Small intestine (tissue), 7 donors: Measurements from ENCODE around the gene IL17RD. TPM values are rescaled to one million over a fixed set of nuclear protein-coding genes. Genes with fewer than 3 reads are reported as not detected.
"Not testable (repeated sequence)": the region's sequence is repeated elsewhere in the genome, so short reads cannot be mapped to it uniquely, and the experiment has no call there.

Experiments
- DNase-seq, 2 donors: peaks; one replicate each; pipeline versions ENCODE4 v3.0.0 to v3.0.0-alpha.2; 2013
- FAIRE-seq: peaks from 2 replicates; lab custom pipeline; 2012; peaks lifted over from hg19 to GRCh38; lab: Jason Lieb, UNC
- H3K27ac ChIP-seq, 3 donors: one replicate each; pipeline ENCODE4 v1.5.1; 2013; ENCODE audit warnings: low read length in 2 of 3, mild to moderate bottlenecking in 2 of 3, control low read depth in 1 of 3, inconsistent platforms in 1 of 3, low read depth in 1 of 3, moderate library complexity in 1 of 3
- H3K27me3 ChIP-seq, 3 donors: one replicate each; pipeline ENCODE4 v1.6.1; 2013; ENCODE audit warnings: low read length in 3 of 3, inconsistent platforms in 1 of 3; ENCODE audit not compliant: control insufficient read depth in 3 of 3, insufficient read depth in 3 of 3
- H3K36me3 ChIP-seq, 3 donors: one replicate each; pipeline ENCODE4 v1.6.1; 2013; ENCODE audit warnings: low read length in 3 of 3, inconsistent platforms in 1 of 3, low read depth in 1 of 3, mild to moderate bottlenecking in 1 of 3, moderate library complexity in 1 of 3; ENCODE audit not compliant: control insufficient read depth in 3 of 3, insufficient read depth in 2 of 3
- H3K4me1 ChIP-seq, 3 donors: one replicate each; pipeline ENCODE4 v1.6.1; 2013; ENCODE audit warnings: low read length in 2 of 3, inconsistent platforms in 1 of 3, low read depth in 1 of 3, mild to moderate bottlenecking in 1 of 3, moderate library complexity in 1 of 3; ENCODE audit not compliant: control insufficient read depth in 3 of 3, insufficient read depth in 2 of 3
- H3K4me3 ChIP-seq, 3 donors: one replicate each; pipeline ENCODE4 v1.5.1; 2013; ENCODE audit warnings: low read length in 3 of 3, control low read depth in 1 of 3, inconsistent platforms in 1 of 3, low read depth in 1 of 3, mild to moderate bottlenecking in 1 of 3, moderate library complexity in 1 of 3
- H3K9me3 ChIP-seq, 2 donors: one replicate each; pipeline ENCODE4 v1.6.1; 2013; ENCODE audit warnings: low read depth in 1 of 2, low read length in 1 of 2; ENCODE audit not compliant: control insufficient read depth in 2 of 2, insufficient read depth in 1 of 2
- WGBS, 3 donors: extraction: QIAGEN DNeasy Blood & Tissue Kit; methylation state at CpG; one replicate each; pipeline ENCODE4 v1.1.7; 2013; 5-methylcytosine and 5-hydroxymethylcytosine counted together
- polyA plus RNA-seq, 4 donors: library from polyadenylated mRNA; stranded (reverse) in 3 of 4; unstranded in 1 of 4; fragments of 200-250 nt in 3 of 4; fragments of 120-200 nt in 1 of 4; gene quantifications; one replicate each; pipeline versions ENCODE4 v1.2.1 to v1.2.3, GENCODE V29; 2013
- donor health status: healthy with polysubstance abuse.
- donor health status: control.
- donor health status: control.
- donor health status: Bipolar disorder and iron deficiency.
- donor health status: healthy.

Gene IL17RD
- polyA plus RNA-seq, 4 donors: 0.87 to 1.5 TPM; not detected in 2

DNA sequence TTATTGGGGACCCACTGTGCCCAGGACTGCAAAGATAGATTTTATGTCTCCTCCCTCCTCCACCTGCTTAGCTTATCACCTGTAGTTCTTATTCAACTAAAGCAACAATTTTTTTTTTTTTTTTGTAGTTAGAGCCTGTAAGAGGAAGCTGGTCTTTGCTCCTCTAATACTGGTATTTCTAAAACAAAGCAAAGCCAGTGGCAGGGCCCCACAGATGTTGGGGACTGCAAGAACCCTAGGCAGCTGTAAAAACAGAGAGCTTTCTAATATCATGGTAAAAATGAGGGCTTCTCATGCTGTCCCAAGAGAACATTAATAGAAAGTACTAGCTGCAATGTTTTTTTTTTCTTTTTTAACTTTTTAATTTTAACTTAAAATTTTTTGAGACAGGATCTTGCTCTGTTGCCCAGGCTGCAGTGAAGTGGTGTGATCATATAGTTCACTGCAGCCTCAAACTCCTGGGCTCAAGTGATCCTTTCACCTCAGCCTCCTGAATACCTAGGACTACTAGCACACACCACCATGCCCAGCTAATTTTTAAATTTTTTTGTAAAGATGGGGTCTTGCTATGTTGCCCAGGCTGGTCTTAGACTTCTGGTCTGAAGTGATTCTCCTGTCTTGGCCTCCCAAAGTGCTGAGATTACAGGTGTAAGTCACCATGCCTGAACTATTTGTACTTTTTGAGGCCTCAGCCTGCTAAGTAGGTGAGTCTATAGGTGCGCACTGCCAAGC, 77.6 kb downstream of the IL17RD start:
- no peaks in the 10 kb centered on the region for H3K36me3 ChIP-seq
- FAIRE-seq (no peak), DNase-seq (no peak)
- H3K9me3 ChIP-seq: no peaks in the 10 kb centered on the region
- no peak overlapping the region for H3K4me3 ChIP-seq
- WGBS, 3 donors: 100% methylated on average over 1 of the region's 1 CpG
- H3K4me1 ChIP-seq: no peaks in the 10 kb centered on the region
- H3K27me3 ChIP-seq: no peaks in the 10 kb centered on the region
- no peak overlapping the region for H3K27ac ChIP-seq

DNA sequence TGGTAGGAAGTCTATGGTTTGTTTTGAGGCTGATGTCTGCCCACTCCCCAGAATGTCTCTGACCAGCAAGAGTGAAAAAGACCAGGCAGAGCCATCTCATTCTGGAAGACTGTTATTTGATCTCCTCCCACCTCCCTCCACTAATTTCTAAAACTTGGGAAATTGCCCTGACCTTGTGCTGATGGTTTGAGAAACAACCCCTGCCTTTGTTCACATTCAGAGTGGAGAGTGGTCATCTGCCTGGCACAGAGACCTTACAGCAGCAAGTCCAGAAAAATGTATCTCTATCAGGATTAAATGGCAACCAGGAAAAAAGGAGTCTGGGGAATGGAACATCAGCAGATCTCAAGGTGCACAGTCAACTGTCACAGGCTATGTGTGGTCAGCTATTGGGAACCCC, 79.0 kb downstream of the IL17RD start:
- Histone ChIP-seq H3K27me3 (peaks cover 0 to 2% (median 0%) of the 10 kb centered on the region in 3 donors), H3K4me3 (no peak overlapping the region), H3K4me1 (no peaks in the 10 kb centered on the region), H3K27ac (no peak overlapping the region), H3K9me3 (no peaks in the 10 kb centered on the region), H3K36me3 (no peaks in the 10 kb centered on the region)
- DNase-seq (no peak), FAIRE-seq (no peak)

DNA sequence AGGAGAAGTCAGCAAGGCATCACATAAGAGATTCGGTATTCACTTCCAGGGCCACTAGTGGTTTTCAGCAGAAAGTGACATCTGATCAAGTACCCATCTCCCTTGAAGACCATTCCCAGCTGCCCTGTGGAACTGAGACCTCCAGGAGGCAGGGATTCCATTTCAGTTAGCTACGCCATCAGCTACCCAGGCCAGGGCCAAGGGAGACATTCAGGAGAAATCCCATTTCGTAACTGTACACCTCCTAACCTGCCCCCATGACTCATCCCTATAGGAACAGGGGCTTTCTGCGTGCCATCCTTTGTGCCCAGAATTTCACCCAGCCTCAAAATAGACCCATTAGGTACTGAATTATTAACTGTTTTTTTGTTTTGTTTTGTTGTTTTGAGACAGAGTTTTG, 79.9 kb downstream of the IL17RD start:
- no peaks in the 10 kb centered on the region for H3K36me3 ChIP-seq
- FAIRE-seq (no peak), DNase-seq (no peak)

DNA sequence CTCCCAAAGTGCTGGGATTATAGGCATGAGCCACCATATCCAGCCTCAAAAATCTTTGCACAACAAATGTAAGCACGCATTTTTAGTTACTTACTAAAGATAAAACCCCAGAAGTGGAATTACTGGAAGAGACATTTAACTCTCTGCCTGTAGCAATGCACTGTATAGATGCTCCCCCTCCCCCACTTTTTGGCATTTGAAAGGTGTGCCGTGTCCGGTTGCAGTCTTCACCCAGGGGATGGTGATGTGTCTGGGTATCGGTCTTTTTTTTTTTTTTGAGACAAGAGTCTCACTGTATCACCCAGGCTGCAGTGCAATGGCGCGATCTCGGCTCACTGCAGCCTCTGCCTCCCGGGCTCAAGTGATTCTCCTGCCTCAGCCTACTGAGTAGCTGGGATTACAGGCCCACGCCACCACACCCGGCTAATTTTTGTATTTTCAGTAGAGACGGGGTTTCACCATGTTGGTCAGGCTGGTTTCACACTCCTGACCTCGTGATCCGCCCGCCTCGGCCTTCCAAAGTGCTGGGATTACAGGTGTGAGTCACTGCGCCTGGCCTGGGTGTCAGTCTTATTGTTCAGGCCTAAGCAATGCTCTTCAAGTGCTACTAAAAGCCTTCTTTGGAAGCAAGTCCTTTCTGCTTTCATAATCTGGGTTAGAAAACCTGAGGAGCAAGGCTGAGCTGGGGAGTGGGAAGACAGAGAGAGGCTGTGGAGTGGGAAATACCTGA, 81.7 kb downstream of the IL17RD start:
- DNase-seq, H3K9me3 ChIP-seq, H3K4me1 ChIP-seq, FAIRE-seq, H3K27ac ChIP-seq, H3K4me3 ChIP-seq, H3K36me3 ChIP-seq: not testable (repeated sequence)
- peaks cover 0 to 21% (median 0%) of the 10 kb centered on the region in 3 donors for H3K27me3 ChIP-seq
- 85 to 91% (median 90%) methylated on average over 16 of the region's 16 CpGs for WGBS, 3 donors

More for the DNA sequence above, 79.9 kb downstream of the IL17RD start:
- WGBS, 3 donors: 86 to 95% (median 92%) methylated on average over 4 of the region's 4 CpGs
- no peak overlapping the region for H3K4me3 ChIP-seq
- H3K27me3 ChIP-seq: peaks cover 0 to 8% (median 0%) of the 10 kb centered on the region in 3 donors
- no peaks in the 10 kb centered on the region for H3K4me1 ChIP-seq
- no peaks in the 10 kb centered on the region for H3K9me3 ChIP-seq
- no peak overlapping the region for H3K27ac ChIP-seq

DNA sequence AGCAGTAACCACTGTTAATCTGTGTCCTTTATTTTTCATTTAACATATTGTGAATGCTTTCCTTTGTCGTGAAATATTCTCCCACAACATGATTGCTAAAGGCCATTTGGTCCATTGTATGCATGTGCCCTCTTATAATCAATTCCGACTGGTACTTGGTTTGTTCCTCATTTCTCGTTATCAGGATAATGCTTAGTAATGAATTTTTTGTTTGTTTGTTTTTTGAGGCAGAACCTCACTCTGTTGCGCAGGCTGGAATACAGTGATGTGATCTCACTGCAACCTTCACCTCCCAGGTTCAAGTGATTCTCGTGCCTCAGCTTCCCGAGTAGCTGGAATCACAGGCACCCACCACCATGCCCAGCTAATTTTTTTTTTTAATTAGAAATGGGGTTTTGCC, 82.7 kb downstream of the IL17RD start:
- FAIRE-seq (no peak), DNase-seq (no peak)
- H3K9me3 ChIP-seq: no peaks in the 10 kb centered on the region
- H3K27me3 ChIP-seq: peaks cover 0 to 30% (median 0%) of the 10 kb centered on the region in 3 donors
- peaks cover 0 to 6% (median 2%) of the 10 kb centered on the region in 3 donors for H3K4me1 ChIP-seq
- no peak overlapping the region for H3K4me3 ChIP-seq
- H3K27ac ChIP-seq: no peak overlapping the region
- 83 to 91% (median 89%) methylated on average over 6 of the region's 6 CpGs for WGBS, 3 donors
- no peaks in the 10 kb centered on the region for H3K36me3 ChIP-seq

DNA sequence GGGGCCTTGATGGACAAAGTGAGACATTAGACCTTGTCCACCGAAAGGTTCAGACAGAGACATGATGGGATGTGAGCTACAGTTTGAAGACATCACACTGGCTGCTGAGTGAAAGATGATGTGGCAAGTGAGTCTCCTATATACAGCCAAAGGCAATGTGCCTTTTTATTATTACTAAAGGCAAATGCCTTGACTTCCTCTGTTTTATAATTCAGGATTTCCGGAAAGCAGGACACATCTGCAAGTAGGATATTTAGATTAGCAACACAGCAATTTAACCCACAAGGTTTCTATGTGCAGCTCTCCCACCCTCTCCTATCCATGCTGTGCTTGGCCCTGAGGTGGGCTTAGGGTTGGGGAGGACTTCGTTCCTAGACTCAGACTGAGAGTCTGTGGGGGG, 84.0 kb downstream of the IL17RD start:
- Histone ChIP-seq H3K27me3 (peaks cover 0 to 35% (median 0%) of the 10 kb centered on the region in 3 donors), H3K4me3 (no peak overlapping the region), H3K9me3 (no peaks in the 10 kb centered on the region), H3K27ac (no peak overlapping the region), H3K36me3 (no peaks in the 10 kb centered on the region), H3K4me1 (peaks cover 0 to 6% (median 2%) of the 10 kb centered on the region in 3 donors)
- no peak for FAIRE-seq
- DNase-seq: no peak
- WGBS, 3 donors: 53 to 86% (median 81%) methylated on average over 3 of the region's 3 CpGs

DNA sequence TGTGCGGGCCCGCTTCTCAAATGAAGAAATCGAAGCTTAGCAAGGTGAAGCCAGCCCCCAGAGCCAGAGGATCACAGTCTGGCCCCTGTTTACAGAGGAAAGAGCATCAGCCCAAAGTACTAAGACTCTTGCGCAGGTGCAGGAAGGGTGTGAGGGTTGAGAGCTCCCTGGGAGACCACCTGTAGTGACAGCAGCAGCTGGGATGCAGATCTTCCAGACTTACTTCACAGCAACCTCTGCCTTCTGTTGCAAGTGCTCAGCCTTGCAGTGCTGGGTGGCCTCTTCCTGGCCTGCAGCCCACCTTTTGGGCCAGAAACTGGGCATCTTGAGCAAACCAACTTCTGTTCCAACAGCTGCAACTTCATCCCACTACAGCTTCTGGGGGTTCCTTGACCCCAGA, 85.0 kb downstream of the IL17RD start:
- peaks cover 0 to 6% (median 2%) of the 10 kb centered on the region in 3 donors for H3K4me1 ChIP-seq
- DNase-seq (no peak), FAIRE-seq (no peak)
- WGBS, 3 donors: 92 to 96% (median 92%) methylated on average over 4 of the region's 4 CpGs
- peaks cover 0 to 35% (median 0%) of the 10 kb centered on the region in 3 donors for H3K27me3 ChIP-seq
- no peak overlapping the region for H3K27ac ChIP-seq
- no peaks in the 10 kb centered on the region for H3K9me3 ChIP-seq
- no peaks in the 10 kb centered on the region for H3K36me3 ChIP-seq
- no peak overlapping the region for H3K4me3 ChIP-seq

DNA sequence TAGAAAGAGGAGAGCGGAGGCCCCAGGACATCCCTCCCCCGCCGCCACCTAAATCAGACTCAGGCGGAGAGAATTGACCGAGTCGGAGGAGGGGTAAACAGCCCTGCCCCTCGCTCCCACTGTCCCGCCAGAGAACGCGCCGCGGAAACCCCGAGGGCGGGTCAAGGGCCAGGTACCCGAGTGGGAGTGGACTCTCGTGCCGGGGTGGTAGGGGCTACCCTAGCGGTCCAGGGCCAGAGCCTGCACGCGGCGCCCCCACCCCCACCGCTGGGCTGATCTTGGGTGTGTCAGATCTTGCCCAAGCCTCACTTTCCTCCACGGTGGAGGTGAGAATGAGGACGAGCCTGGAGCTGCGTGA, 85.7 kb downstream of the IL17RD start:
- FAIRE-seq (no peak), DNase-seq (no peak)
- Histone ChIP-seq H3K4me3 (peak overlapping the region; percentile 57 to 72 (median 70)), H3K4me1 (peaks cover 0 to 6% (median 2%) of the 10 kb centered on the region in 3 donors), H3K27me3 (peaks cover 0 to 35% (median 0%) of the 10 kb centered on the region in 3 donors), H3K36me3 (no peaks in the 10 kb centered on the region), H3K27ac (no peak overlapping the region), H3K9me3 (no peaks in the 10 kb centered on the region)
- 6 to 9% (median 7%) methylated on average over 21 to 25 of the region's 25 CpGs for WGBS, 3 donors
